GM21576 (cell line): ENCODE results near the gene WDR64.

Experiments
- ATAC-seq: cut with Tn5 transposase; IDR thresholded peaks from one replicate; pipeline ENCODE4 v1.9.1; 2021; ENCODE audit warnings: mild to moderate bottlenecking, moderate library complexity; ENCODE audit not compliant: unreplicated experiment

WDR64 gene

GRCh38 chr1:241834733-241835377 lies 182.8 kb downstream of the WDR64 start:
- ATAC-seq, result peak; percentile 44

- no peak for ATAC-seq
Observed at GRCh38 chr1:241836941-241837340, 184.9 kb downstream of the WDR64 start.

GRCh38 chr1:241837416-241837815 lies 185.3 kb downstream of the WDR64 start:
- no peak for ATAC-seq

- ATAC-seq, result no peak
Observed at GRCh38 chr1:241837901-241838300, 185.8 kb downstream of the WDR64 start.

GRCh38 chr1:241838897-241839296 lies 186.8 kb downstream of the WDR64 start:
- ATAC-seq, result no peak

- ATAC-seq, result peak; percentile 69
Observed at GRCh38 chr1:241839369-241839979, 187.4 kb downstream of the WDR64 start.

GRCh38 chr1:241840164-241840563 lies 188.1 kb downstream of the WDR64 start:
- ATAC-seq, result no peak

GRCh38 chr1:241841691-241842090 lies 189.6 kb downstream of the WDR64 start:
- ATAC-seq, result no peak

GRCh38 chr1:241842565-241842964 lies 190.5 kb downstream of the WDR64 start:
- no peak for ATAC-seq

GRCh38 chr1:241844593-241844992 lies 192.5 kb downstream of the WDR64 start:
- no peak for ATAC-seq

- no peak for ATAC-seq
Observed at GRCh38 chr1:241846375-241846774, 194.3 kb downstream of the WDR64 start.

- no peak for ATAC-seq
Observed at GRCh38 chr1:241846862-241847539, 194.9 kb downstream of the WDR64 start.

GRCh38 chr1:241847540-241847795 lies 195.4 kb downstream of the WDR64 start:
- no peak for ATAC-seq

GRCh38 chr1:241847796-241848685 lies 196.0 kb downstream of the WDR64 start, which contains the start of gene EXO1:
EXO1 (plus strand) TSS chr1:241848204; CDS start chr1:241850426, 2,222 bp downstream.
- peak; percentile 96 for ATAC-seq

GRCh38 chr1:241848686-241849344 lies 196.7 kb downstream of the WDR64 start:
- peak; percentile 4 for ATAC-seq

GRCh38 chr1:241849345-241849695 lies 197.2 kb downstream of the WDR64 start:
- ATAC-seq, result no peak
